Measurements from ENCODE around the gene PELI2.

DNA sequence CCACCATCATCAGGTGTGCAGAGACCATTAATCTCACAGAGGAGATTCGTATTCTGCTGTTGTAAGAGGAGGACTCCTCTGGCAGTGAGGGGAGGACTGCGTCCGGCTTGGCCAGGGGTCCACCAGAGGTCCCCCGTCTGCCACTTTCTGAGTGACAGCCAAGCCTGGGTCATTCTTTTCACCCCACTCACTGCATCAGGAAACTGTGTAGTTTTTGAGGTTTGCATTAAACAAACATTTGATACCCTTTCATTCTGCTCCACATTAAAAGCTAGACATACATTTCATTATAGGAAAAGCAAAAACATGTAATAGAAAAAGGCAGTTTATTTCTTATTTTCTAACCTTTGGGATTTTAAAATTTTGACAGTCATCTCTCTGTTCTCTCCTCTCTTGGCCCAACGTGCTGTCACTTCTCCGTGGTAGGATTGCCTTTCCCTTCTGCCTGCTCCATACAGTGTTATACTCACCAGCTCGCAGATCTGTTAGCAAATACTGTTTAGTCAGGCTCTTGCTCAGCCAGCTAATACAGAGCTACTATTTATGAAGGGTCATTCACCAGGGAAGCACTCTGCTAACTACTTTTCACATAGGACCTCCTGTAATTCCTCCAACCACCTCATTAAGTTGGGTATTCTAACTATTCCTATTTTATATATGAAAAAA lies 99.3 kb downstream of the PELI2 start:
- TF ChIP-seq, protein P1, sequence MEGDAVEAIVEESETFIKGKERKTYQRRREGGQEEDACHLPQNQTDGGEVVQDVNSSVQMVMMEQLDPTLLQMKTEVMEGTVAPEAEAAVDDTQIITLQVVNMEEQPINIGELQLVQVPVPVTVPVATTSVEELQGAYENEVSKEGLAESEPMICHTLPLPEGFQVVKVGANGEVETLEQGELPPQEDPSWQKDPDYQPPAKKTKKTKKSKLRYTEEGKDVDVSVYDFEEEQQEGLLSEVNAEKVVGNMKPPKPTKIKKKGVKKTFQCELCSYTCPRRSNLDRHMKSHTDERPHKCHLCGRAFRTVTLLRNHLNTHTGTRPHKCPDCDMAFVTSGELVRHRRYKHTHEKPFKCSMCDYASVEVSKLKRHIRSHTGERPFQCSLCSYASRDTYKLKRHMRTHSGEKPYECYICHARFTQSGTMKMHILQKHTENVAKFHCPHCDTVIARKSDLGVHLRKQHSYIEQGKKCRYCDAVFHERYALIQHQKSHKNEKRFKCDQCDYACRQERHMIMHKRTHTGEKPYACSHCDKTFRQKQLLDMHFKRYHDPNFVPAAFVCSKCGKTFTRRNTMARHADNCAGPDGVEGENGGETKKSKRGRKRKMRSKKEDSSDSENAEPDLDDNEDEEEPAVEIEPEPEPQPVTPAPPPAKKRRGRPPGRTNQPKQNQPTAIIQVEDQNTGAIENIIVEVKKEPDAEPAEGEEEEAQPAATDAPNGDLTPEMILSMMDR (tag by site-specific recombination; IDR thresholded peaks at IDR 0.05), result no peak
- TF ChIP-seq TCF7L2 (IDR thresholded peaks at IDR 0.05; ENCODE audit: borderline replicate concordance, low read depth, low read length), result no peak
- TF ChIP-seq, protein P2, sequence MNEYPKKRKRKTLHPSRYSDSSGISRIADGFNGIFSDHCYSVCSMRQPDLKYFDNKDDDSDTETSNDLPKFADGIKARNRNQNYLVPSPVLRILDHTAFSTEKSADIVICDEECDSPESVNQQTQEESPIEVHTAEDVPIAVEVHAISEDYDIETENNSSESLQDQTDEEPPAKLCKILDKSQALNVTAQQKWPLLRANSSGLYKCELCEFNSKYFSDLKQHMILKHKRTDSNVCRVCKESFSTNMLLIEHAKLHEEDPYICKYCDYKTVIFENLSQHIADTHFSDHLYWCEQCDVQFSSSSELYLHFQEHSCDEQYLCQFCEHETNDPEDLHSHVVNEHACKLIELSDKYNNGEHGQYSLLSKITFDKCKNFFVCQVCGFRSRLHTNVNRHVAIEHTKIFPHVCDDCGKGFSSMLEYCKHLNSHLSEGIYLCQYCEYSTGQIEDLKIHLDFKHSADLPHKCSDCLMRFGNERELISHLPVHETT (tag by site-specific recombination; IDR thresholded peaks at IDR 0.05), result no peak
- TF ChIP-seq, protein P3, sequence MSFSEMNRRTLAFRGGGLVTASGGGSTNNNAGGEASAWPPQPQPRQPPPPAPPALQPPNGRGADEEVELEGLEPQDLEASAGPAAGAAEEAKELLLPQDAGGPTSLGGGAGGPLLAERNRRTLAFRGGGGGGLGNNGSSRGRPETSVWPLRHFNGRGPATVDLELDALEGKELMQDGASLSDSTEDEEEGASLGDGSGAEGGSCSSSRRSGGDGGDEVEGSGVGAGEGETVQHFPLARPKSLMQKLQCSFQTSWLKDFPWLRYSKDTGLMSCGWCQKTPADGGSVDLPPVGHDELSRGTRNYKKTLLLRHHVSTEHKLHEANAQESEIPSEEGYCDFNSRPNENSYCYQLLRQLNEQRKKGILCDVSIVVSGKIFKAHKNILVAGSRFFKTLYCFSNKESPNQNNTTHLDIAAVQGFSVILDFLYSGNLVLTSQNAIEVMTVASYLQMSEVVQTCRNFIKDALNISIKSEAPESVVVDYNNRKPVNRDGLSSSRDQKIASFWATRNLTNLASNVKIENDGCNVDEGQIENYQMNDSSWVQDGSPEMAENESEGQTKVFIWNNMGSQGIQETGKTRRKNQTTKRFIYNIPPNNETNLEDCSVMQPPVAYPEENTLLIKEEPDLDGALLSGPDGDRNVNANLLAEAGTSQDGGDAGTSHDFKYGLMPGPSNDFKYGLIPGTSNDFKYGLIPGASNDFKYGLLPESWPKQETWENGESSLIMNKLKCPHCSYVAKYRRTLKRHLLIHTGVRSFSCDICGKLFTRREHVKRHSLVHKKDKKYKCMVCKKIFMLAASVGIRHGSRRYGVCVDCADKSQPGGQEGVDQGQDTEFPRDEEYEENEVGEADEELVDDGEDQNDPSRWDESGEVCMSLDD (tag by site-specific recombination; IDR thresholded peaks at IDR 0.05), result no peak
- TF ChIP-seq, protein P4, sequence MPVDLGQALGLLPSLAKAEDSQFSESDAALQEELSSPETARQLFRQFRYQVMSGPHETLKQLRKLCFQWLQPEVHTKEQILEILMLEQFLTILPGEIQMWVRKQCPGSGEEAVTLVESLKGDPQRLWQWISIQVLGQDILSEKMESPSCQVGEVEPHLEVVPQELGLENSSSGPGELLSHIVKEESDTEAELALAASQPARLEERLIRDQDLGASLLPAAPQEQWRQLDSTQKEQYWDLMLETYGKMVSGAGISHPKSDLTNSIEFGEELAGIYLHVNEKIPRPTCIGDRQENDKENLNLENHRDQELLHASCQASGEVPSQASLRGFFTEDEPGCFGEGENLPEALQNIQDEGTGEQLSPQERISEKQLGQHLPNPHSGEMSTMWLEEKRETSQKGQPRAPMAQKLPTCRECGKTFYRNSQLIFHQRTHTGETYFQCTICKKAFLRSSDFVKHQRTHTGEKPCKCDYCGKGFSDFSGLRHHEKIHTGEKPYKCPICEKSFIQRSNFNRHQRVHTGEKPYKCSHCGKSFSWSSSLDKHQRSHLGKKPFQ (tag by site-specific recombination; IDR thresholded peaks at IDR 0.05), result no peak
- TF ChIP-seq ZNF549 (tag by site-specific recombination; IDR thresholded peaks at IDR 0.05), result no peak
- TF ChIP-seq, protein P5, sequence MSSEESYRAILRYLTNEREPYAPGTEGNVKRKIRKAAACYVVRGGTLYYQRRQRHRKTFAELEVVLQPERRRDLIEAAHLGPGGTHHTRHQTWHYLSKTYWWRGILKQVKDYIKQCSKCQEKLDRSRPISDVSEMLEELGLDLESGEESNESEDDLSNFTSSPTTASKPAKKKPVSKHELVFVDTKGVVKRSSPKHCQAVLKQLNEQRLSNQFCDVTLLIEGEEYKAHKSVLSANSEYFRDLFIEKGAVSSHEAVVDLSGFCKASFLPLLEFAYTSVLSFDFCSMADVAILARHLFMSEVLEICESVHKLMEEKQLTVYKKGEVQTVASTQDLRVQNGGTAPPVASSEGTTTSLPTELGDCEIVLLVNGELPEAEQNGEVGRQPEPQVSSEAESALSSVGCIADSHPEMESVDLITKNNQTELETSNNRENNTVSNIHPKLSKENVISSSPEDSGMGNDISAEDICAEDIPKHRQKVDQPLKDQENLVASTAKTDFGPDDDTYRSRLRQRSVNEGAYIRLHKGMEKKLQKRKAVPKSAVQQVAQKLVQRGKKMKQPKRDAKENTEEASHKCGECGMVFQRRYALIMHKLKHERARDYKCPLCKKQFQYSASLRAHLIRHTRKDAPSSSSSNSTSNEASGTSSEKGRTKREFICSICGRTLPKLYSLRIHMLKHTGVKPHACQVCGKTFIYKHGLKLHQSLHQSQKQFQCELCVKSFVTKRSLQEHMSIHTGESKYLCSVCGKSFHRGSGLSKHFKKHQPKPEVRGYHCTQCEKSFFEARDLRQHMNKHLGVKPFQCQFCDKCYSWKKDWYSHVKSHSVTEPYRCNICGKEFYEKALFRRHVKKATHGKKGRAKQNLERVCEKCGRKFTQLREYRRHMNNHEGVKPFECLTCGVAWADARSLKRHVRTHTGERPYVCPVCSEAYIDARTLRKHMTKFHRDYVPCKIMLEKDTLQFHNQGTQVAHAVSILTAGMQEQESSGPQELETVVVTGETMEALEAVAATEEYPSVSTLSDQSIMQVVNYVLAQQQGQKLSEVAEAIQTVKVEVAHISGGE (tag by site-specific recombination; conservative IDR thresholded peaks at IDR 0.05; ENCODE audit: low read depth), result no peak
- TF ChIP-seq, protein P6, sequence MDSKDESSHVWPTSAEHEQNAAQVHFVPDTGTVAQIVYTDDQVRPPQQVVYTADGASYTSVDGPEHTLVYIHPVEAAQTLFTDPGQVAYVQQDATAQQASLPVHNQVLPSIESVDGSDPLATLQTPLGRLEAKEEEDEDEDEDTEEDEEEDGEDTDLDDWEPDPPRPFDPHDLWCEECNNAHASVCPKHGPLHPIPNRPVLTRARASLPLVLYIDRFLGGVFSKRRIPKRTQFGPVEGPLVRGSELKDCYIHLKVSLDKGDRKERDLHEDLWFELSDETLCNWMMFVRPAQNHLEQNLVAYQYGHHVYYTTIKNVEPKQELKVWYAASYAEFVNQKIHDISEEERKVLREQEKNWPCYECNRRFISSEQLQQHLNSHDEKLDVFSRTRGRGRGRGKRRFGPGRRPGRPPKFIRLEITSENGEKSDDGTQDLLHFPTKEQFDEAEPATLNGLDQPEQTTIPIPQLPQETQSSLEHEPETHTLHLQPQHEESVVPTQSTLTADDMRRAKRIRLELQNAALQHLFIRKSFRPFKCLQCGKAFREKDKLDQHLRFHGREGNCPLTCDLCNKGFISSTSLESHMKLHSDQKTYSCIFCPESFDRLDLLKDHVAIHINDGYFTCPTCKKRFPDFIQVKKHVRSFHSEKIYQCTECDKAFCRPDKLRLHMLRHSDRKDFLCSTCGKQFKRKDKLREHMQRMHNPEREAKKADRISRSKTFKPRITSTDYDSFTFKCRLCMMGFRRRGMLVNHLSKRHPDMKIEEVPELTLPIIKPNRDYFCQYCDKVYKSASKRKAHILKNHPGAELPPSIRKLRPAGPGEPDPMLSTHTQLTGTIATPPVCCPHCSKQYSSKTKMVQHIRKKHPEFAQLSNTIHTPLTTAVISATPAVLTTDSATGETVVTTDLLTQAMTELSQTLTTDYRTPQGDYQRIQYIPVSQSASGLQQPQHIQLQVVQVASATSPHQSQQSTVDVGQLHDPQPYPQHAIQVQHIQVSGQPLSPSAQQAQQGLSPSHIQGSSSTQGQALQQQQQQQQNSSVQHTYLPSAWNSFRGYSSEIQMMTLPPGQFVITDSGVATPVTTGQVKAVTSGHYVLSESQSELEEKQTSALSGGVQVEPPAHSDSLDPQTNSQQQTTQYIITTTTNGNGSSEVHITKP (tag by site-specific recombination; IDR thresholded peaks at IDR 0.05), result no peak
